ENCODE results near the gene INF2.

INF2 gene

DNA sequence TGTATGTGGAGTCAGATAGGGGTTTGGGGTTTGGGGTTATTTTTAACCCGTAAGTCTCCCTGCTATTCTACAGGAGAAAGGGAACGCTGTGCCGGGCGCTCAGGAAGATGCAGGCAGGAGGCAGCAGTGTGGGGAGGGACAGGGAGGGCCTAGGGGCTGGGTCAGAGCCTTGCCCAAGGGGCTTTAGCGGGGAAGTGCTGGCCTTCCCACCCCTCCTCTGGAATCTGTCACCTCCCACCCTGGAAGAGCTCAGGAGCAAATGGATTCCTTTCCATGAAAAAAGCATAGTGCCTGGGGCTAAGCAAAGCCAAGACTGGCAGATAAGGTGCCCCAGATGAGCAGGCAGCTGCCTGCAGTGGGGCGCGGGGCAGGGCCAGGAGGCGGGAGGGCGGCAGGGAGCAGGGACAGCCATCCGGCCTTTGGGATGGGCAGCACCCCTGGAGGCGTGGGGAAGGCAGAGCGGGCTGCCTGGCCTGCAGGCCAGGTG lies 7.3 kb upstream of the INF2 start:
- H3K36me3 Mint-ChIP-seq (ENCODE audit: low read depth) = no peaks in the 10 kb centered on the region

GRCh38 chr14:104683653-104684448 lies 5.6 kb upstream of the INF2 start:
- Mint-ChIP-seq H3K27me3 (ENCODE audit: low read depth, poor library complexity) (no peaks in the 10 kb centered on the region), H3K9me3 (peaks cover 6% of the 10 kb centered on the region), H3K4me3 (peak overlapping the region; percentile 45), H3K27ac (no peak overlapping the region), H3K36me3 (ENCODE audit: low read depth) (no peaks in the 10 kb centered on the region), H3K4me1 (peaks cover 64% of the 10 kb centered on the region)
- TF ChIP-seq, protein P1, sequence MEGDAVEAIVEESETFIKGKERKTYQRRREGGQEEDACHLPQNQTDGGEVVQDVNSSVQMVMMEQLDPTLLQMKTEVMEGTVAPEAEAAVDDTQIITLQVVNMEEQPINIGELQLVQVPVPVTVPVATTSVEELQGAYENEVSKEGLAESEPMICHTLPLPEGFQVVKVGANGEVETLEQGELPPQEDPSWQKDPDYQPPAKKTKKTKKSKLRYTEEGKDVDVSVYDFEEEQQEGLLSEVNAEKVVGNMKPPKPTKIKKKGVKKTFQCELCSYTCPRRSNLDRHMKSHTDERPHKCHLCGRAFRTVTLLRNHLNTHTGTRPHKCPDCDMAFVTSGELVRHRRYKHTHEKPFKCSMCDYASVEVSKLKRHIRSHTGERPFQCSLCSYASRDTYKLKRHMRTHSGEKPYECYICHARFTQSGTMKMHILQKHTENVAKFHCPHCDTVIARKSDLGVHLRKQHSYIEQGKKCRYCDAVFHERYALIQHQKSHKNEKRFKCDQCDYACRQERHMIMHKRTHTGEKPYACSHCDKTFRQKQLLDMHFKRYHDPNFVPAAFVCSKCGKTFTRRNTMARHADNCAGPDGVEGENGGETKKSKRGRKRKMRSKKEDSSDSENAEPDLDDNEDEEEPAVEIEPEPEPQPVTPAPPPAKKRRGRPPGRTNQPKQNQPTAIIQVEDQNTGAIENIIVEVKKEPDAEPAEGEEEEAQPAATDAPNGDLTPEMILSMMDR (IDR thresholded peaks at IDR 0.05) = no peak
- DNase-seq = no peak

More for the DNA sequence above, 7.3 kb upstream of the INF2 start:
- Mint-ChIP-seq H3K4me3 (peak overlapping the region; percentile 50), H3K9me3 (peaks cover 6% of the 10 kb centered on the region), H3K27me3 (ENCODE audit: low read depth, poor library complexity) (no peaks in the 10 kb centered on the region), H3K4me1 (peaks cover 66% of the 10 kb centered on the region), H3K27ac (peak overlapping the region; percentile 58)
- DNase-seq = peak; percentile 40
- TF ChIP-seq, protein P1 (IDR thresholded peaks at IDR 0.05) = no peak

- no peak overlapping the region for H3K27ac Mint-ChIP-seq
- no peaks in the 10 kb centered on the region for H3K27me3 Mint-ChIP-seq (ENCODE audit: low read depth, poor library complexity)
- peaks cover 6% of the 10 kb centered on the region for H3K9me3 Mint-ChIP-seq
These were observed 5.0 kb upstream of the INF2 start for GRCh38 chr14:104684449-104684821.

DNA sequence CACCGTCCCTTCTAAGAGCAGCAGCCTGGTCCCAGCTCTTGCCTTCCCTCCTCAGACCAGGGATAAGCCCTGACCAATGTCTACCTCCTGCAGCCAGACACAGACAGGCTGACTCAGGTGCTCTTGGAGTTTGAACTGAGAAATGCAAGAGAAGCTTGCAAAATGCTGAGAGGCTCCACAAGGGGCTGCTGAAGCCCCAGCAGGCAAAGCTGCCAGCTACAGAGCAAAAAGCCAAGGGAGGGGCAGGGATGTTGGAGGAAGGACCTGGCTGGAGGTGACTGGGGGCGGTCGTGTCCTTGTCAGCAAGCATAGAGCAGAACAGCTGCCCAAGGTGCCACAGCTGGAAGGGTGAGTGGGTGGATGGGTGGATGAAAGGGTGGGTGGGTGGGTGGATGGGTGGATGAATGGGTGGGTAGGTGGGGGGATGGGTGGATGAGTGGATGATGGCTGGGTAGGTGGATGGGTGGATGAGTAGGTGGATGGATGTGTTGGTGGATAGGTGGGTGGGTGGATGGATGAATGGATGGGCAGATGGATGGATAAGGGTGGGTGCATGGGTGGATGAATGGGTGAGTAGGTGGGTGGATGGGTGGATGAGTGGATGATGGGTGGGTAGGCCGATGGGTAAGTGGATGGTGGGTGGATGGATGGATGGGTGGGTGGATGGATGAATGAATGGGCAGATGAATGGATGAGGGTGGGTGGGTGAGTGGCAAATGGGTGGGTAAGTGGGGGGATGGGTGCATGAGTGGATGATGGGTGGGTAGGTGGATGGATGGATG lies 4.0 kb upstream of the INF2 start:
- Mint-ChIP-seq H3K4me3 (no peak overlapping the region), H3K4me1 (peaks cover 55% of the 10 kb centered on the region), H3K36me3 (ENCODE audit: low read depth) (no peaks in the 10 kb centered on the region), H3K27me3 (ENCODE audit: low read depth, poor library complexity) (no peaks in the 10 kb centered on the region), H3K27ac (no peak overlapping the region), H3K9me3 (peaks cover 6% of the 10 kb centered on the region)
- TF ChIP-seq, protein P1 (IDR thresholded peaks at IDR 0.05) = no peak
- DNase-seq = no peak

More at GRCh38 chr14:104684449-104684821, 5.0 kb upstream of the INF2 start:
- no peak for DNase-seq
- TF ChIP-seq, protein P1 (IDR thresholded peaks at IDR 0.05) = no peak
- Mint-ChIP-seq H3K36me3 (ENCODE audit: low read depth) (no peaks in the 10 kb centered on the region), H3K4me3 (no peak overlapping the region), H3K4me1 (peaks cover 64% of the 10 kb centered on the region)

- Mint-ChIP-seq H3K4me1 (peaks cover 52% of the 10 kb centered on the region), H3K27ac (no peak overlapping the region), H3K9me3 (peaks cover 6% of the 10 kb centered on the region), H3K4me3 (no peak overlapping the region), H3K27me3 (ENCODE audit: low read depth, poor library complexity) (no peaks in the 10 kb centered on the region), H3K36me3 (ENCODE audit: low read depth) (no peaks in the 10 kb centered on the region)
- DNase-seq = no peak
- TF ChIP-seq, protein P1 (IDR thresholded peaks at IDR 0.05) = no peak
These were observed 3.3 kb upstream of the INF2 start for GRCh38 chr14:104685998-104686610.

All from nephron progenitor cell (in vitro differentiated cells).